SK-N-SH treated with all-trans-retinoic acid at 6 μM for 48 hours (cell line): ENCODE measurements around the gene ZDHHC4.
"Not testable (repeated sequence)": the region's sequence is repeated elsewhere in the genome, so short reads cannot be mapped to it uniquely, and the experiment has no call there.

Source experiments
- ATAC-seq: fragments of 200-7000 bp; cut with Tn5 transposase; 3 replicates; pipeline ENCODE4 v1.9.1; 2020; ENCODE audit warnings: mild to moderate bottlenecking, moderate library complexity
- BACH2 ChIP-seq: fragments of 250-450 bp; sonication (Bioruptor Pico); IDR thresholded peaks from 2 replicates; pipeline ENCODE4 v1.9.0; 2021; ENCODE audit warnings: mild to moderate bottlenecking, borderline replicate concordance
- CREB5 ChIP-seq: fragments of 250-450 bp; sonication (Bioruptor Pico); IDR thresholded peaks from 2 replicates; pipeline ENCODE4 v1.5.1; 2020; ENCODE audit warnings: low read depth, mild to moderate bottlenecking, moderate library complexity
- GLIS3 ChIP-seq: fragments of 250-450 bp; sonication (Bioruptor Pico); IDR thresholded peaks from 2 replicates; pipeline ENCODE4 v1.5.0; 2020; ENCODE audit warnings: mild to moderate bottlenecking, moderate library complexity
- ISL1 ChIP-seq: fragments of 250-450 bp; sonication (Bioruptor Pico); IDR thresholded peaks from 2 replicates; pipeline ENCODE4 v2.1.2; 2022; ENCODE audit warnings: mild to moderate bottlenecking, moderate library complexity
- OSR1 ChIP-seq: fragments of 250-450 bp; sonication (Bioruptor Pico); IDR thresholded peaks from 2 replicates; pipeline ENCODE4 v1.8.0; 2022; ENCODE audit warnings: moderate library complexity, mild to moderate bottlenecking, inconsistent platforms
- SNAI2 ChIP-seq: fragments of 250-450 bp; sonication (Bioruptor Pico); IDR thresholded peaks from 2 replicates; pipeline ENCODE4 v1.5.0; 2020; ENCODE audit warnings: mild to moderate bottlenecking, moderate library complexity
- TOX ChIP-seq: fragments of 250-450 bp; sonication (Bioruptor Pico); IDR thresholded peaks from 2 replicates; pipeline ENCODE4 v1.8.0; 2021; ENCODE audit warnings: mild to moderate bottlenecking, moderate library complexity, borderline replicate concordance
- ZFP3 ChIP-seq: fragments of 250-450 bp; sonication (Bioruptor Pico); IDR thresholded peaks from 2 replicates; pipeline ENCODE4 v1.5.0; 2020; ENCODE audit warnings: mild to moderate bottlenecking, moderate library complexity
- ZFP30 ChIP-seq: fragments of 450-650 bp; formaldehyde crosslinking; IDR thresholded peaks from 2 replicates; pipeline ENCODE4 v1.5.0; 2022; ENCODE audit warnings: mild to moderate bottlenecking, moderate library complexity
- ZNF70 ChIP-seq: fragments of 450-650 bp; formaldehyde crosslinking; IDR thresholded peaks from 2 replicates; pipeline ENCODE4 v1.5.0; 2020; ENCODE audit warnings: mild to moderate bottlenecking, moderate library complexity
- ZNF8 ChIP-seq: fragments of 450-650 bp; formaldehyde crosslinking; IDR thresholded peaks from 2 replicates; pipeline ENCODE4 v1.5.0; 2020; ENCODE audit warnings: mild to moderate bottlenecking, moderate library complexity
- TF ChIP-seq, protein P1 (sequence below): fragments of 250-450 bp; sonication (Bioruptor Pico); IDR thresholded peaks from 2 replicates; pipeline ENCODE4 v1.8.0; 2020; ENCODE audit warnings: mild to moderate bottlenecking, moderate library complexity, borderline replicate concordance

The ZDHHC4 gene

DNA sequence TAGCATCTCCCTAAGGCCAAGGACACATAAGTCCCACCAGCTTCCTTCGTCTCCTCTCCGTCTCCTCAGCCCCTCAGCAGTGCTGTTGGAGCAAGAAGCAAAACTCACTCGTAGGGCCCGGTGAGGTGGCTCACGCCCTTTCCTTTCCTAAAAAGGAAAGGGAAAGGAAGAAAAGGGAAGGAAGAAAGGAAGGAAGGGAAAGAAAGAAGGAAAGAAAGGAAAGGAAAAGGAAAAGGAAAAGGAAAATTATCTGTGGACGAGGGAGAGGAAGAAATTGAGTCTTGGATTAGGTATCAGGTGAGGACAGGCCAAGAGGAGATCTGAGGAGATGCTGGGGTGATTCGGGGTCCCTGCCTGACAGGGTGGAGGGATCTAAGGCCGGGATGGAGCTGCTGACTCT is 56.8 kb downstream of the ZDHHC4 start (continued):
- TF ChIP-seq CREB5 (CRISPR knock-in tag) (no peak), OSR1 (CRISPR knock-in tag) (no peak), BACH2 (CRISPR knock-in tag) (no peak), ZNF8 (CRISPR knock-in tag) (no peak), ZNF70 (CRISPR knock-in tag) (no peak), SNAI2 (CRISPR knock-in tag) (no peak), TOX (no peak)
- TF ChIP-seq, protein P1, sequence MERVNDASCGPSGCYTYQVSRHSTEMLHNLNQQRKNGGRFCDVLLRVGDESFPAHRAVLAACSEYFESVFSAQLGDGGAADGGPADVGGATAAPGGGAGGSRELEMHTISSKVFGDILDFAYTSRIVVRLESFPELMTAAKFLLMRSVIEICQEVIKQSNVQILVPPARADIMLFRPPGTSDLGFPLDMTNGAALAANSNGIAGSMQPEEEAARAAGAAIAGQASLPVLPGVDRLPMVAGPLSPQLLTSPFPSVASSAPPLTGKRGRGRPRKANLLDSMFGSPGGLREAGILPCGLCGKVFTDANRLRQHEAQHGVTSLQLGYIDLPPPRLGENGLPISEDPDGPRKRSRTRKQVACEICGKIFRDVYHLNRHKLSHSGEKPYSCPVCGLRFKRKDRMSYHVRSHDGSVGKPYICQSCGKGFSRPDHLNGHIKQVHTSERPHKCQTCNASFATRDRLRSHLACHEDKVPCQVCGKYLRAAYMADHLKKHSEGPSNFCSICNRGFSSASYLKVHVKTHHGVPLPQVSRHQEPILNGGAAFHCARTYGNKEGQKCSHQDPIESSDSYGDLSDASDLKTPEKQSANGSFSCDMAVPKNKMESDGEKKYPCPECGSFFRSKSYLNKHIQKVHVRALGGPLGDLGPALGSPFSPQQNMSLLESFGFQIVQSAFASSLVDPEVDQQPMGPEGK (CRISPR knock-in tag), result no peak

- not testable (repeated sequence) for ATAC-seq
These were observed 57.7 kb downstream of the ZDHHC4 start for GRCh38 chr7:6634971-6635370.

DNA sequence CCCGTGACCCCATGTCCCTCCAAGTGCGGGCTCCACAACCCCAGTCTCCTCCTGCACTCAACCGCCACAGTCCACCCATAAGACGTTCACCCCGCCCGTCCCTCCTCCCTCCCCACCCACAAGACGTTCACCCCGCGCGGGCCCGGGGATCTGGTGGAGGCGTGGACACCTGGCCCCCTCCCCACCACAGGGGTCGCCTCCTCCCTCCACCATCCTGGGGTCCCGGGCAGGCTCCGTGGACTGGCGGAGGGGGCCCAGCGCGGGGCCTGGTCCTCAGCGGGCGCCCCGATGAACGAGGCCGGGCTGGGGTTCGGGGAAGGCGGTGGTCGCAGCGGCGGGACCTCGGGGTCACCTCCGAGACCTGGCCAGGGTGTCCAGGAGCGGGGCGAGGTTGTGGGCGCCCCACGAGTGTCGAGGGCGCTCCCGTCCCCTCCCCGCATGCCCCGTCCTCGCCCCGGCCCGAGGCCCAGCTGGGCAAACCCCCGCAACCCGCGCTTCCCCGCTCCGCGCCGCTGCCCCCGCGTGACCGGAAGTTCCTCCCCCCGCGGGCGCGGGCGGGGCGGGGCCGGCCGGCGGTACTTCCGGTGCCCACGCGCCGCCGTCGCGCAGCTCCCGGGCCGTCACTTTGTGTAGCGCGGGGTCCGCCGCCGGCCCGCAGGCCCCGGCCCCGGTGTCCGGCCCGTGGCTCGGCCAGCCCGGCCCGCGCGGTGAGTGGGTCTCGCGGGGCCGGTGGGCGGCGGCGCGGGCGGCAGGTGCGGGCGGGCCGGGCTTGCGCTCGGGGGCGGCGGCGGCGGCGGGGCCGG is 59.7 kb downstream of the ZDHHC4 start, which contains the start of gene ZNF316:
Gene ZNF316, plus strand, starts transcription at position 578 of the 803 bp plus-strand sequence. CDS start 5,092 bp downstream, outside the sequence.
- TF ChIP-seq ZNF70 (CRISPR knock-in tag) (no peak), GLIS3 (CRISPR knock-in tag) (peak; percentile 16; the same call in 1 of the 2 replicates)

GRCh38 chr7:6637544-6638229 is 60.4 kb downstream of the ZDHHC4 start:
- ATAC-seq, result peak; percentile 68
- no peak for TF ChIP-seq ISL1 (CRISPR knock-in tag)
- no peak for TF ChIP-seq SNAI2 (CRISPR knock-in tag)
- TF ChIP-seq ZFP3, result no peak
- TF ChIP-seq, protein P1 (CRISPR knock-in tag), result peak; percentile 64; the same call in 1 of the 2 replicates
- no peak for TF ChIP-seq ZFP30
- TF ChIP-seq ZNF8 (CRISPR knock-in tag), result no peak
- TF ChIP-seq, all 23 proteins: peak for 1

More for the DNA sequence above, 59.7 kb downstream of the ZDHHC4 start, which contains the start of gene ZNF316:
- ATAC-seq, result peak; percentile 70
